ENCODE results near the gene SP3. TPM values are rescaled to one million over a fixed set of nuclear protein-coding genes. Genes with fewer than 3 reads are reported as not detected.

SP3 gene
- total and polyA plus RNA-seq, 4 donors, result 45.9 to 153 (median 94.6) TPM

DNA sequence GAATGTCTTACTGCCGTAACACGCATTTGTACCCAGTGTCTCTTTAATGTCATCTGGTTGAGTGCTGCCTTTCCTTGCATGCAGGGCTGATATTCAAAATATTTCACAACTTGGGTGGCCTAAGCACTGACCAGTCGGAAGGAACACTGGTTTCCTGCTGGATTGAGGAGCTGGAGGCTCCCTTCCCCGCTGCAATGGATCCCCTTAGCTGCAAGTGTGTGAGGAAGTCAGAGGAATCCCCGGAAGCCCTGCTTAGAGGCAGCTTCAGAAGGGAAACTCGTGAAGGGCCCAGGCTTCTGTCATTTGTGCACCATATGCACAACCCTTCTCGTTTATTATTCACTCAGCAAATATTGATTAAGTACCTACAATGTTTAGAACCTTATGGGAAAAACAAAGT, 33.2 kb upstream of the SP3 start:
- 81% methylated on average over 5 of the region's 7 CpGs for WGBS (ENCODE audit: insufficient coverage)
- peaks cover 17% of the 10 kb centered on the region for H3K4me1 ChIP-seq (ENCODE audit: control insufficient read depth, insufficient read depth, low read length)
- no peak overlapping the region for H3K4me3 ChIP-seq (ENCODE audit: low read depth, low read length)
- peak overlapping the region; percentile 42 for H3K27ac ChIP-seq (ENCODE audit: low read depth, low read length)
- no peaks in the 10 kb centered on the region for H3K36me3 ChIP-seq (ENCODE audit: control insufficient read depth, insufficient read depth, low read length)
- H3K27me3 ChIP-seq (ENCODE audit: control insufficient read depth, insufficient read depth, low read length), result no peaks in the 10 kb centered on the region
- DNase-seq (ENCODE audit: low read depth in 4 of 6, low spot score in 6 of 6), result no peak
- H3K9me3 ChIP-seq (ENCODE audit: control insufficient read depth, insufficient read depth, low read length), result no peaks in the 10 kb centered on the region

DNA sequence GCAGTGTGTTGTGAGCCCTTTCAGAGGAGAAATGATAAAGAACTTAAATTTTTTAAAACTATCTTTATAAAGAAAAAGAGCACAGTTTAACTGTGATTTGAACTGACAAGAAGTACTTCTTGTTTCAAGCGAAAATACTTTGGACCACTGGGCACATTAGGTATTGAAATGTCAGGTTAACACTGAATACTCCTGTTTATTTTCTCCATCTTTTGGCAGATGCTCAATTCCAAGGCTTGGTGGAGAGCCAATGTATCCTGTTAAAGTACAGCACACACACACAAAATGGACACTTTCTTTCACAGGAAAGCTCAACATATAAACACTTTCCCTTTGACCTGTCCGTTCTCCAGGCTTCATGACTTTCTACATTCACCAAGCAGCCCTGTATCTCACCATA, 32.6 kb upstream of the SP3 start:
- Histone ChIP-seq H3K36me3 (ENCODE audit: control insufficient read depth, insufficient read depth, low read length) (no peaks in the 10 kb centered on the region), H3K4me1 (ENCODE audit: control insufficient read depth, insufficient read depth, low read length) (peaks cover 17% of the 10 kb centered on the region), H3K4me3 (ENCODE audit: low read depth, low read length) (no peak overlapping the region), H3K9me3 (ENCODE audit: control insufficient read depth, insufficient read depth, low read length) (no peaks in the 10 kb centered on the region), H3K27me3 (ENCODE audit: control insufficient read depth, insufficient read depth, low read length) (no peaks in the 10 kb centered on the region), H3K27ac (ENCODE audit: low read depth, low read length) (peak overlapping the region; percentile 42)
- WGBS (ENCODE audit: insufficient coverage), result 20% methylated on average over 1 of the region's 2 CpGs
- DNase-seq (ENCODE audit: low read depth in 4 of 6, low spot score in 6 of 6), result peak in 2 of 6 donors; percentile 54 to 66

DNA sequence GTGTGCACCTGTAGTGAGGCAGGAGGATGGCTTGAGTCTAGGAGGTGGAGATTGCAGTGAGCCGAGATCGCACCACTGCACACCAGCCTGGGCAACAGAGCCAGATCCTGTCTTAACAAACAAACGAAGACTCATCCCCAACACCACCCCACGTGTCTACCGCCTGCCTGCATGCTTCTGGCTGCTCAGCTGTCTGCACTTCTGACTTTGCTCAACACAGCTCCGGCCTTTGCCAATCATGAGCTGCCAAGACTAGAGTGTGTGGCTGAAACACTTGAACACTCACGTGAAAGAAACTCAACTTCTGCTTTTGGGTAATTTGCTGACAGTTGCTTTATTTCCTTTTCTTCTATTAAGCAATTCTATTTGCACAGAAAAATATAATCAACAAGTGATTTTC, 32.1 kb upstream of the SP3 start:
- Histone ChIP-seq H3K27ac (ENCODE audit: low read depth, low read length) (peak overlapping the region; percentile 26), H3K27me3 (ENCODE audit: control insufficient read depth, insufficient read depth, low read length) (no peaks in the 10 kb centered on the region), H3K36me3 (ENCODE audit: control insufficient read depth, insufficient read depth, low read length) (no peaks in the 10 kb centered on the region), H3K9me3 (ENCODE audit: control insufficient read depth, insufficient read depth, low read length) (no peaks in the 10 kb centered on the region), H3K4me1 (ENCODE audit: control insufficient read depth, insufficient read depth, low read length) (peaks cover 17% of the 10 kb centered on the region), H3K4me3 (ENCODE audit: low read depth, low read length) (no peak overlapping the region)
- peak in 1 of 6 donors; percentile 54 for DNase-seq (ENCODE audit: low read depth in 4 of 6, low spot score in 6 of 6)
- WGBS (ENCODE audit: insufficient coverage), result 13% methylated on average over 3 of the region's 7 CpGs

DNA sequence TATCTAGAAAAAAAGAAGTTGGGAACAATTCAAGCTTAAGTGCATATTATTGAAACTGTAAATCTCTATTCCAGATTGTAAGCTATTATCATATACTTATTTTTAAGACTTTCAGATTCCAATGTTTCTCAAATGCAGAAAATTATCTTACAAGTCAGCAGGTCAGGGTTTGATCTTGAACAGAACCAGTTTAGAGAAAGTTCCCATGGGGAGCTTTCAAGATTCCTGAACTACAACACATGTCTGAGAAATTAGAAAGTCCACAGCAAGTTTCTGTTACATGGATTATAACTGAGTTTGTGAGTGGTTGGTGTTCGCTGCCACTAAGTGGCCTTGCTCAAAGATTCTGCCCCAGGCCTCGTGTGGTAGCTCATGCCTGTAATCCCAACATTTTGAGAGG, 31.6 kb upstream of the SP3 start:
- Histone ChIP-seq H3K9me3 (ENCODE audit: control insufficient read depth, insufficient read depth, low read length) (no peaks in the 10 kb centered on the region), H3K27ac (ENCODE audit: low read depth, low read length) (peak overlapping the region; percentile 26), H3K4me3 (ENCODE audit: low read depth, low read length) (no peak overlapping the region), H3K27me3 (ENCODE audit: control insufficient read depth, insufficient read depth, low read length) (no peaks in the 10 kb centered on the region), H3K4me1 (ENCODE audit: control insufficient read depth, insufficient read depth, low read length) (peaks cover 20% of the 10 kb centered on the region), H3K36me3 (ENCODE audit: control insufficient read depth, insufficient read depth, low read length) (no peaks in the 10 kb centered on the region)
- WGBS (ENCODE audit: insufficient coverage), result 87% methylated on average over 2 of the region's 2 CpGs
- DNase-seq (ENCODE audit: low read depth in 4 of 6, low spot score in 6 of 6), result no peak

DNA sequence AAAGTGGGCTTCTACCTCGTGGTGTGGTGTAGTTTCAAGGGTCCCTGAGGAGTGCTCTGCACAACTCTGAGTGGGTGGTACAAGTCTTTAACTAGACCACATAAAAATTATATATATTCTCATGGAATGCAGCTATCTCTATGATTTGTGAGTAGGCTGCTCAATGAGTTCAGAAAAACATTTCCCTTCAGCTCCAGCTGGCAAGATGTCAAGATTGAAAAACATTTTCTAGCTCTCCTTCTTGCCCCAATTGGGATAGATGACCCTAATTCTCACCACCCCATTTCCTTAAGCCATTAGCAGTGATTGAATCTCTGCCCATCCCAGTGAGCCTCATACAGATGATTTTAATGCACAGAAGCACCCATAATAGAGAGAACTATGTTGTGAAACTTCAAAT, 28.3 kb upstream of the SP3 start:
- peaks cover 27% of the 10 kb centered on the region for H3K4me1 ChIP-seq (ENCODE audit: control insufficient read depth, insufficient read depth, low read length)

DNA sequence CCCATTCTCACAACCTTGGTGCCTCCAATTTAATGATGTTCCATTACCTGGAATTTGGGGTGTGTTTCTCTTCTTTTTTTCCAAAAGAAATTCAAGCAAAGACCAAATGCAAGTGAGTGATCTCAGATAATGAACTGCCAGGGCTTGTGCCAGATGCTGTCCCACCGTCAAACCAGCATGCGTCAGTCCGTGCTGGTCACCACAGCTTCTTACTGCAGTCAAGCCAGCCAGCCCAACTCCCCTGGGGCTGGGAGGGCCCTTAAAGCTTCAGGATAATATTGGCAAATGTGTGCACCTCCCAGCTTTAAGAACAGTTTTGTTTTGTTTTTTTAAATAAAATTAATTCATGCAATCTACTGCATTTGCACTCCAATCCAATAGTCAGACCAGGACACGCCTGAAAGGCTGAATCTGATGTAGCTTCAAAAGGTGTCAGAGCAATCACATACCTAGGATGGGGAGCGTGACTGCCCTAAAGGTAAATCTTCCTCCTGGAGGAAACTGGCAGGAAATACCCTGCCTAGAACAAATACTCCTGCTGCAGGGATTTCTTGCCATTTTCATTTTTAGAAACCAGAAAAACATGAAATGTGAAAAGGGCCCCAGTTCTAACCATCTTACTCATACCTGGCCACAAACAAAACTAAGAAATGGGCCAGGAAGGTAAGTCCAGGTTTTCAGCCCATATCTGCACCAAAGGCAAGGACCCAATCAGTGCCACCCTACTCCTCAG, 26.8 kb upstream of the SP3 start:
- no peaks in the 10 kb centered on the region for H3K36me3 ChIP-seq (ENCODE audit: control insufficient read depth, insufficient read depth, low read length)
- H3K4me1 ChIP-seq (ENCODE audit: control insufficient read depth, insufficient read depth, low read length), result peaks cover 20% of the 10 kb centered on the region
- H3K27ac ChIP-seq (ENCODE audit: low read depth, low read length), result no peak overlapping the region
- no peaks in the 10 kb centered on the region for H3K9me3 ChIP-seq (ENCODE audit: control insufficient read depth, insufficient read depth, low read length)
- WGBS (ENCODE audit: insufficient coverage), result 87% methylated on average over 5 of the region's 5 CpGs
- peak in 2 of 6 donors; percentile 13 to 32 for DNase-seq (ENCODE audit: low read depth in 4 of 6, low spot score in 6 of 6)
- H3K4me3 ChIP-seq (ENCODE audit: low read depth, low read length), result no peak overlapping the region
- H3K27me3 ChIP-seq (ENCODE audit: control insufficient read depth, insufficient read depth, low read length), result no peaks in the 10 kb centered on the region

More for the DNA sequence above, 28.3 kb upstream of the SP3 start:
- Histone ChIP-seq H3K9me3 (ENCODE audit: control insufficient read depth, insufficient read depth, low read length) (no peaks in the 10 kb centered on the region), H3K27me3 (ENCODE audit: control insufficient read depth, insufficient read depth, low read length) (no peaks in the 10 kb centered on the region), H3K4me3 (ENCODE audit: low read depth, low read length) (no peak overlapping the region), H3K27ac (ENCODE audit: low read depth, low read length) (no peak overlapping the region), H3K36me3 (ENCODE audit: control insufficient read depth, insufficient read depth, low read length) (no peaks in the 10 kb centered on the region)
- peak in 1 of 6 donors; percentile 20 for DNase-seq (ENCODE audit: low read depth in 4 of 6, low spot score in 6 of 6)
- WGBS (ENCODE audit: insufficient coverage), result no CpG with 5 or more reads among the region's 1 CpG

DNA sequence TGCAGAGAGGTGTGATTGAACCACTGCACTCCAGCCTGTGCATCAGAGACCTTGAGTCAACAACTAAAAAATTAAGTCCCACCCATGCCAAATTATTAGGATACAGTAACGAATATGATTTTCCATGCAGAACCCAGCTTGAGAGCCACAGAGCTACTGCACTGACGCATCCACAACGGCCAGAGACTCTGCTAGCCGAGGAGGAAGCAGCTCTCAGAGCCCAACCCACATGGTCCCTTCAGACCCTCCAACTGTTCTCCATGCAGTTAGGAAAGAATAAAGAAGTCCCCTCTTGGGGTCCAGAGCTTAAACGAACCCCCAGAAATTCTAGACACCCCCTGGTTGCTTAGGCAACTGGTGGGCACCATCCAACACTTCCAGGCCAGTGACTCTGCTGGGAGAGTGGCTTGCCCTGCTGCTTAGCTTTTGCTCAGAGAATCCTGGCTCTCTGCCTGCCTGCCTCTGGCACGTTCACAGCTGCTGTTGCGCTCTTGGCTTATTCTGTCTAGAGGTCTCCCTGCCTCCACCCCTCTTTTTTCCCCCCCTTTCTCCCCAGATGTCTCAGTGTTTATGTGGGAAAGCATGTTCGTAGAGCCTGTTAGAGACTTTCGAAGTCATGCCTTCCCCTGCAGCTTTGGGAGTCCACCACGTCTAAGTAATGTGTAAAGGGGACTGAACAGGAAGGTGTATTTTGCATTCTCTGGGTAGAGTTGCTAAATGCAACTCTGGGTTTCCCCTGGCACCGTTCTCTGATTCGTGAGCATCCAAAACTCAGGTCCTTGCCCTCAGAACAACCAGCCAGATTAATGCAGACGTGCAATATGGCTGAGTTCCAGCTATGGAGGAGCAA, 26.0 kb upstream of the SP3 start:
- Histone ChIP-seq H3K4me3 (ENCODE audit: low read depth, low read length) (no peak overlapping the region), H3K27me3 (ENCODE audit: control insufficient read depth, insufficient read depth, low read length) (no peaks in the 10 kb centered on the region), H3K36me3 (ENCODE audit: control insufficient read depth, insufficient read depth, low read length) (no peaks in the 10 kb centered on the region), H3K9me3 (ENCODE audit: control insufficient read depth, insufficient read depth, low read length) (no peaks in the 10 kb centered on the region), H3K27ac (ENCODE audit: low read depth, low read length) (peak overlapping the region; percentile 34), H3K4me1 (ENCODE audit: control insufficient read depth, insufficient read depth, low read length) (peaks cover 19% of the 10 kb centered on the region)
- WGBS (ENCODE audit: insufficient coverage), result 32% methylated on average over 4 of the region's 13 CpGs
- peak in 3 of 6 donors; percentile 70 to 93 (median 90) for DNase-seq (ENCODE audit: low read depth in 4 of 6, low spot score in 6 of 6)

DNA sequence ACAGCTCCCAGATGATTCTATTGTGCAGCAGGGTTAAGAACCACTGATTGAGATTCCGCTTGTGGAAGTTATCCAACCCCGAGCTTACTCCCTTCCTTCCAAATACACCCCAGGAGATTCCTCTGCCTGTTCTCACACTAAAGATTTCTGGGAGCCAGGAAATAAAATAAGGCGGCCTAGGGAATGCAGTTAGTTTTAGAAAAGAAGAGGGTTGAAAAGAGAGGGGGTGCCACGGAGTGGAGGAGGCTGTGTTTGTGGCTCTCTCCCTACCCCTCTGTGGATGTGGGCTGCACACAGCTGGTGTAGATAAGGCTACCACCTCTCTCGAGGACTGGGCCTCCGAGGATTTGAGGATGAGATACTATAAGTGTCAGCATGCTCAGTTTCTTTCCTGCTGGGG, 25.1 kb upstream of the SP3 start:
- no peaks in the 10 kb centered on the region for H3K36me3 ChIP-seq (ENCODE audit: control insufficient read depth, insufficient read depth, low read length)
- no peaks in the 10 kb centered on the region for H3K9me3 ChIP-seq (ENCODE audit: control insufficient read depth, insufficient read depth, low read length)
- H3K4me3 ChIP-seq (ENCODE audit: low read depth, low read length), result no peak overlapping the region
- 39% methylated on average over 2 of the region's 6 CpGs for WGBS (ENCODE audit: insufficient coverage)
- H3K27ac ChIP-seq (ENCODE audit: low read depth, low read length), result peak overlapping the region; percentile 67
- H3K4me1 ChIP-seq (ENCODE audit: control insufficient read depth, insufficient read depth, low read length), result peaks cover 19% of the 10 kb centered on the region
- peak in 2 of 6 donors; percentile 23 to 65 for DNase-seq (ENCODE audit: low read depth in 4 of 6, low spot score in 6 of 6)
- no peaks in the 10 kb centered on the region for H3K27me3 ChIP-seq (ENCODE audit: control insufficient read depth, insufficient read depth, low read length)

DNA sequence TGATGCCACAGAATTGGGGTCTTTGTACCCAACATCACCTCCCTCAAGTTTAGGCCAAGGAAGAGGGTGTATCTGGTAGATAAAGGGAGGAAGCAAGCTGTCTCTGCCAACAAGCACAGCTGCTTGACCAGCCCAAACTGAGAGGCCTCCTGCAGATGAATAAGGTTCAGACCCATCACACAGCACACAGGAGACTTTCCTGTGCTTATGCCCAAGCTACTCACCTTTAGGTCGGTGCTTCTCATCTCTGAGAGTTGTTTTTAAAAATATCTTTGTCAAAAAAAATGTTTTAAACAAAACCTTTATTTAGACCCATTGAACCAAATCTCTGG, 24.7 kb upstream of the SP3 start:
- H3K9me3 ChIP-seq (ENCODE audit: control insufficient read depth, insufficient read depth, low read length), result no peaks in the 10 kb centered on the region
- no peaks in the 10 kb centered on the region for H3K36me3 ChIP-seq (ENCODE audit: control insufficient read depth, insufficient read depth, low read length)
- no peak for DNase-seq (ENCODE audit: low read depth in 4 of 6, low spot score in 6 of 6)
- no CpG with 5 or more reads among the region's 1 CpG for WGBS (ENCODE audit: insufficient coverage)
- no peak overlapping the region for H3K4me3 ChIP-seq (ENCODE audit: low read depth, low read length)
- peak overlapping the region; percentile 67 for H3K27ac ChIP-seq (ENCODE audit: low read depth, low read length)
- H3K4me1 ChIP-seq (ENCODE audit: control insufficient read depth, insufficient read depth, low read length), result peaks cover 19% of the 10 kb centered on the region
- no peaks in the 10 kb centered on the region for H3K27me3 ChIP-seq (ENCODE audit: control insufficient read depth, insufficient read depth, low read length)

Measured in spinal cord (tissue), 10 donors.